Fibroblast of peridontal ligament (primary cell): ENCODE data around the gene SLC35E3.

Experiments
- DNase-seq: peaks from one replicate; pipeline ENCODE4 v3.0.0-alpha.2; 2010; ENCODE audit errors: extremely low read depth

Gene SLC35E3

DNA sequence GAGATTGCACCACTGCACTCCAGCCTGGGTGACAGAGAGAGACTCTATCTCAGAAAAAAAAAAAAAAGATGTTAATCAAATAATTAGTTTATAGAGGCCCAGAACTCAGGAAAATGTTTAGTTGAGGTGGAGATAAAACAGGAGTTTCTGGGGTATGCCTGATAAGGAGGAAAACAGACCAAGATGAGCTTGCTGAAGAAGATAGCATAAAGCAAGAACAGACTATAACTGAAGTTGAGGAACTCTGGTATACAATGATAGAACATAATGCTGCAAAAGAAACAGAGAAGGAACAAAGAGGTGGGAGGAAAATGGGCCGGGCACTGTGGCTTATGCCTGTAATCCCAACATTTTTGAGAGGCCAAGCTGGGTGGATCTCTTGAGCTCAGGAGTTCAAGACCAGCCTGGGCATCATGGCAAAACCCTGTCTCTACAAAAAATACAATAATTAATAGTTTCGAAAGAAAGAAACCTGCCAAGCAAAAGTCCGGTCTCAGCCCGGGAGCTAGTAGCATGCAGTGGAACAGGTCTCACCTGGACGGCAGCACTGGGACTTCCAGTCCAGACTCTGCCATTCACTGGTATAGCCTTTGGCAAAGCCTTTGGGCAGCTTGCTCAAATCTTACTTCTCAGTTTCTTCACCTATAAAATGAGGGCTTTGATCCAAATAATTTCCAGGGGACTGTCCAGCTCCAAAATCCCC, 25.4 kb downstream of the SLC35E3 start:
- DNase-seq: no peak

GRCh38 chr12:68772714-68773113, 26.7 kb downstream of the SLC35E3 start:
- no peak for DNase-seq

GRCh38 chr12:68773582-68773981, 27.6 kb downstream of the SLC35E3 start:
- DNase-seq: peak; percentile 29

DNA sequence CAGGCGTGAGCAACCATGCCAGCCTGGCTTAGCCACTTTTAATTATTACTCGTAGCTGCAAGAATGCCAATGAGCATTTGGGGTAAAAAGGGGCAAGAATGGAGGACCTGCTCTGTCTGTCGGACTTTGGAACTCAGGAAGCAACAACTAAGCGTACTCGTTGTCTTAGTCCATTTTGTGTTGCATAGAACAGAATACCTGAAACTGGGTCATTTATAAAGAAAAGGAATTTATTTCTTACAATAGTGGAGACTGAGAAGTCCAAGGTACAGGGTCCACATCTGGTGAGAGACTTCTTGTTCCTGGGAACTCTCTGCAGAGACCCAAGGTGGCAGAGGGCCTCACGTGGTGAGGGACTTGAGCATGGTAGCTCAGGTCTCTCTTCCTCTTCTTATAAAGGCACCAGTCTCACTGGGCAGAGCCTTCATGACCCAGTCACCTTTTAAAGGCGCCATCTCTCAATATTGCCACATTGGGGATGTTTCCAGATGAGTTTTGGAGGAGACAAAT, 29.2 kb downstream of the SLC35E3 start:
- no peak for DNase-seq

GRCh38 chr12:68776976-68777610, 31.1 kb downstream of the SLC35E3 start:
- no peak for DNase-seq

DNA sequence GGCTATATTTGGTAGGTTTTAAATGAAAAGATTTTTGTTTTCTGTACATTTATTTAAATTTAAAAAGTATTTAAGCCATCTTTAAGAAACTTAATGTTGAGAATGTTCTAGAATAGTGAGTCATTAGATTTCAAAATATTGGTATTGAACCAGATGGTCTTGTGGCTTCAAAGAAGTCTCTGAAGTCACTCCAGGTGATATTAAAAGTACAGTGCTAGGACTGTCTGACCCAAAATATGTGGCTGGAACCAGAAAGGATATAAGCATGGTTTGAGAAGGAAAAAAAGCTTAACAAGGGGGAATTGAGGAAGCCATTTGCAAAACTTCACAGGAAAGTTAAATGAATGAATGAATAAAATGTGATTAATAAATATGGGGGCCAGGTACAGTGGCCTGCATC, 33.3 kb downstream of the SLC35E3 start:
- DNase-seq: no peak

DNA sequence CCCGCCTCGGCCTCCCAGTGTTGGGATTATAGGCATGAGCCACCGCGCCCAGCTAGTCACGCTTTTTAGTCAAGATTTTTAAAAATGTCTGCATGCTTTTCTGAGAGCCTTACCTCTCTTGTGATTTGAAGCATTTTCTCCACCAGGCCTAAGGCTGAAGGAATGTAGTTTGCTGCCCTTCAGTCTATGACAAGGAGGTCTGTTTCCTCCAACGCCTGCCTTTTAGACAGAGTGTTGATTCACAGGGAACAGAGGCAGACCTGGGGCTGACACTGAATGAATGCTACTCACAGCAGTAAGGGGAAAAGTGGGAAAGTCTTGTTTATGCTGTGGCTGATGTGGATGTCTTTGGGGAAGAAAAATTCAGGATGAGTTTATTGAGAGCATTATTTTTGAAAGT, 34.8 kb downstream of the SLC35E3 start:
- no peak for DNase-seq

- DNase-seq: no peak
These were observed 35.8 kb downstream of the SLC35E3 start for GRCh38 chr12:68781728-68782127.

- peak; percentile 30 for DNase-seq
These were observed 38.0 kb downstream of the SLC35E3 start for GRCh38 chr12:68784015-68784414.

GRCh38 chr12:68785358-68785757, 39.4 kb downstream of the SLC35E3 start:
- peak; percentile 11 for DNase-seq

- no peak for DNase-seq
These were observed 39.8 kb downstream of the SLC35E3 start for GRCh38 chr12:68785823-68786222.

DNA sequence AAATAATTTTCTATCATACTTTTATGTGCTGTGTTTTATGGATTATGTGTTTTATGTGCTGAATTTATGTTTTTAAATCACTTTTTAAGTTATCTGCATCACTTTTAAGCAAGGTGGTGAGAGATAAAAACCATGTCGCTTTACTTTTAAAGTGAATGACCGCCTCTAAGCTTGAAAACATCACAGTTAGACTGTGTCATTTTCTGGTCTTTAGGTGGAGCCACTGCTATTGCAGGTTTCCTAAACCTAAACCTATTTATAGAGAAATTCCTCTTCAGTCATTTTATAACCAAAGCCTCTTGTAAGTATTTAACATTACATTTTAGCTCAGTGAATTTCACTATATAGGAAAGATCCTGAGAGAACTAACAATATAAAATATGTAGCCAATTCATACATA, 41.0 kb downstream of the SLC35E3 start:
- DNase-seq: no peak

GRCh38 chr12:68788554-68789143, 42.7 kb downstream of the SLC35E3 start:
- DNase-seq: no peak

- no peak for DNase-seq
These were observed 43.3 kb downstream of the SLC35E3 start for GRCh38 chr12:68789144-68789878.

- peak; percentile 41 for DNase-seq
These were observed 44.3 kb downstream of the SLC35E3 start for GRCh38 chr12:68790081-68790951.

DNA sequence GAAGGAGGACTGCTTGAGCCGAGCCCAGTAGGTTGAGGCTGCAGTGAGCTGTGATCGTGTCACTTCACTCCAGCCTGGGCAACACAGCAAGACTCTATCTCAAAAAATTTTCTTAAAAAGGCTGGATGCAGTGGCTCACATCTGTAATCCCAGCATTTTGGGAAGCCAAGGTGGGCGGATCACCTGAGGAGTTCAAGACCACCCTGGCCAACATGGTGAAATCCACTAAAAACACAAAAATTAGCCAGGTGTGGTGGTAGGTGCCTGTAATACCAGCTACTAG, 44.9 kb downstream of the SLC35E3 start:
- no peak for DNase-seq

- no peak for DNase-seq
These were observed 46.0 kb downstream of the SLC35E3 start for GRCh38 chr12:68791897-68792481.

DNA sequence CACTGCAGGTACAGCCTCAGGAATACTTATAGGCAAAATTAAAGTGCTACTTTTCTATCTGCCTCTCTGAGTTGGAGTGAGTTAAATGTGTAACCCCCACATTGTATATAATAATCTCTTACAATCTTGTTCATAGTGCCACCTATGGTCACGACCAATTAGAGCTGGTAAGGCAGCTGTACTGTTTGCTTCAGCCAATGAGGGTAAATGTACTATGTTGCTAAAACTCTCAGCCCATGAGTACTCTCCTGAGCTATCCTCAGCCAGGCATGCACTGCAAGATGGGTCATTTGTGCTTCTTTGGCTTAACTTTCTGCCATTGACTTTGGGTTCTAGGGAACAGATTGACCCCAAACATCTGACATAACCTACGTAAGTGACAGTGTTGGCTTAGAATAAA, 47.0 kb downstream of the SLC35E3 start:
- DNase-seq: peak; percentile 18

DNA sequence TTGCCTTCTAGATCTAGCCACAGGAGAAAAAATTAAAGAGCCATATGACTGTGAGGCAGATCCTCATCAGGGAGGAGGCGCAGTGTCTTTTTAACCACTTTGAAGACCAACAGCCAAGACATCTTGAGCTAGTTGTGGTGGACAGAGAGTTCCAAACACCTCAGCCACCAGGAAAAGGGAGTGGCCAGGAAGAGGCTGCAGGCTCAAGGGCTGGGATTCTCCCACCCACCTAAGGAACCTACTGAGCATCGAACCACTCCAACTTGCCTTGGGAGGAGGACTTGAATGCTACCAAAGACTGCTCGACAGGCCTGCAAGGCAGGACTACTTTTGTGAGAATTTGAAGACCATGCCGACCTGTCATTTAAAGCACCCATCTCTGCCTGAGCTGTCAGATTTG, 47.5 kb downstream of the SLC35E3 start:
- DNase-seq: no peak

GRCh38 chr12:68793975-68794652, 48.1 kb downstream of the SLC35E3 start:
- DNase-seq: no peak
